ENCODE data around the gene NAT16. TPM values are rescaled to one million over a fixed set of nuclear protein-coding genes. Genes with fewer than 3 reads are reported as not detected.

Gene NAT16
- total RNA-seq, 2 experiments from 2014 or later, result not detected

DNA sequence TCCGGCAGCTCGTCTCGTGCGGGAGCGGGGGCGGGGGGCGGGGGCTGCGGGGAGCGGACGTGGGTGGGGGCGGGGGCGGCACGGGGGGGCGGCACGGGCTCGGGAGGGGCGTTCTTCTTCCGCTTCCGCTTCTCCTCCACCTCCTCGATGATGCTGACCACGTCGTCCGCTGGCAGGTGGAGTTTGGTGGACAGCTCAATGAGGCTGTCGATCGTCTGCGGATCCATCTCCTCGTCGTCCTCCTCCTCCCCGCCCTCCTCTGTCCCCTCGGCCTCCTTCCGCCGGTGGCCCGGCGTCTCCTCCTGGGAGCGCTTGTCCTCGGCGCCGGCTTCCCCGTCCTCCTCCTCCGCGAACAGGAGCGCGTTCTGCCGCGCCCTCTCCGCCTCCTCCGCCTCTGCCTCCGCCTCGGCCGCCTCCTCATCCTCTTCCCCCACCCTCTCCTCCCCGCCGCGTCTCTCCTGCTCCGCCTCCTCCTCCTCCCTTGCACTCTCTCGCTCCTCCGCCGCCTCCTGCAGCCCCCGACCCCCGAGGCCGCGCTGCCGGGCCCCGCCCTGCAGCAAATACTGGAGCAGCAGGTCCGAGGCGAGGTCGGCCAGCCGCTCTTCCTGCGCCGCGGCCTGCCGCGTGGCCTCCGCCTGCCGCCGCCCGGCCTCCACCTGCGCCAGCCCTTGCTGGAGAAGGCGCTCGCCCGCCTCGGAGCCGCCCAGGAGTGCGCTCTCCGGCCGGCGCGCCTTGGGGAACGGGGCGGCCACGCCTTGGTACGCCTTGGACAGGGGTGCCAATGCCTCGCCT lies 16.6 kb downstream of the NAT16 start:
- Mint-ChIP-seq H3K27ac (no peak overlapping the region), H3K4me1 (ENCODE audit: low read depth) (peaks cover 31% of the 10 kb centered on the region), H3K9me3 (ENCODE audit: insufficient read depth) (no peaks in the 10 kb centered on the region), H3K27me3 (ENCODE audit: low read depth) (peaks cover 39% of the 10 kb centered on the region), H3K4me3 (peak overlapping the region; percentile 74), H3K36me3 (ENCODE audit: low read depth) (peaks cover 13% of the 10 kb centered on the region)
- CTCF ChIA-PET, result interaction anchor here (0.5 to 3.5 kb wide), 4 partner anchors 19 to 169 kb away, joined by 3 to 16 read pairs (median 4); no protein-coding TSS in a partner anchor
- ATAC-seq (peak; percentile 41), DNase-seq (peak; percentile 66)
- POLR2A ChIA-PET, result interaction anchor here (0.8 kb wide), 1 partner anchor 275 kb away, joined by 3 read pairs; no protein-coding TSS in a partner anchor

DNA sequence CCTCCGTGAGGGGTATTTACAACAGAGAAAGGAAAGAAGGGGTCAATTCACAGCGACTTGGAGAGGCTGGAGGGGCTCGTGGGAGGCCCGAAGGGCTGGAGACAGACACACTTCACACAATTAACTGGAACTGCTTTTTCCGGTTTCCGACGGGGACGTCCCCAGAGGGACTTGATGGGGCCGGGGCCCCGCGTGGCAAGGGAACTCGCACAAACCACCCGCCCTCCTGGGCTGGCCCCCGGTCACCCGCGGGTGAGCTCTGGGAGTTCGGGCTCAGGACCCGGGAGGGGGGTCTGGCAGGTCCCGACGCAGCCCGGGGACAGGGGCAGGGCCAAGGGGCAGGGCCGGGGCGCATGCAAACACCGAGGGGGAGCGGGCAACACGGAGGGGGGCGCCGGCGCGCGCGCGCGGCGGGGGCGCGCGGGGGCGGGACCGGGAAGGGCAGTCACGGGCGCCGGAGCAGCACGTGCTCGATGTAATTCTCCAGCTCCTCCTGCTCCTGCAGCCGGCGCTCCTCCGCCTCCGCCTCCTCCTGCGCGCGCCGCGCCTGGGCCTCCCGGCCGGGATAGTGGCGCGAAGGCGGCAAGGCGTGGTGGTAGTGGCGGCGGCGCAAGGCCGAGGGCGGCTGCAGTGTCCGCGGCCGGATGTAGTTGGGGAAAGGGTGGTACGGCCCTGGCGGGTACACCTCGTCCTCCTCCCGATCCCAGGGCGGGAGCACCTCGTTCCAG lies 17.4 kb downstream of the NAT16 start:
- POLR2A ChIA-PET, result interaction anchor here (0.8 kb wide), 1 partner anchor 274 kb away, joined by 3 read pairs; no protein-coding TSS in a partner anchor
- no peak overlapping the region for H3K27ac Mint-ChIP-seq

DNA sequence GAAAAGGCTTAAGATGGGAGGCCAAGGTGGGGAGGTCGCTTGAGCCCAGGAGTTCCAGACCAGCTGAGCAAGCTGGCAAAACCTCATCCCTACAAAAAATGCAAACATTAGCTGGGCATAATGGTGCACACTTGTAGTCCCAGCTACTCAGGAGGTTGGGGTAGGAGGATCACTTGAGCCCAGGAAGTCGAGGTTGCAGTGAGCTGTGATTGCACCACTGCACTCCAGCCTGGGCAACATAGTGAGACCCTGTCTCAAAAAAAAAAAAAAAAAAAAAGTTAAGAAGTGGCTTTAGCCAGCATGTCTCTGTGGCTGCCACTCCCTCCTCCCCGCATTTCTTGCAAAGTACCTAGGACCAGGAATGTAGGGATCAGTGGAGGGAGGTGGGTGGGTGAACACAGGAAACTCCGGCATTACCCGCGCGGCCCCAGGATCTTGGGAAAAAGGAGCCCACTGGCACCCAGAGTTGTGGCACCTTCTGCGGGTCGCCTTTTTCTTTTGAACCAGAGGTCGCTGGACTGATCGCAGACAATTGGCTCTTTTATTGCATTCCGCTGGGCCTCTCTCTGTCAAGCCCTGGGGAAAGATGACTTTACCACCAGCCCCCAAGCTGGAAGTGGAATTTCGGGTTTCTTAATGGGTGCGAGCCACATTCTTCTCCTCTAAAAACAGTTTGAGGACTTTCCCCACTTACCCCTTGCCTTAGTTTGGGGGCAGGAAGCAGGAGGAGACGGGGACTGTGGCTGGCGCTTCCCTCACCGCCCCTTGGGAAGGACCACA lies 18.2 kb downstream of the NAT16 start:
- ChIA-PET CTCF (interaction anchor here (0.9 to 3.5 kb wide), 2 partner anchors 18 to 54 kb away, joined by 3 to 16 read pairs; no protein-coding TSS in a partner anchor), POLR2A (no interaction called here)
- Mint-ChIP-seq H3K27me3 (ENCODE audit: low read depth) (peaks cover 23% of the 10 kb centered on the region), H3K9me3 (ENCODE audit: insufficient read depth) (no peaks in the 10 kb centered on the region), H3K4me3 (peak overlapping the region; percentile 59), H3K4me1 (ENCODE audit: low read depth) (peaks cover 26% of the 10 kb centered on the region), H3K27ac (no peak overlapping the region), H3K36me3 (ENCODE audit: low read depth) (peaks cover 24% of the 10 kb centered on the region)
- no peak for ATAC-seq
- no peak for DNase-seq

More for the DNA sequence above, 17.4 kb downstream of the NAT16 start:
- DNase-seq (no peak), ATAC-seq (peak; percentile 25)
- Mint-ChIP-seq H3K4me1 (ENCODE audit: low read depth) (peaks cover 28% of the 10 kb centered on the region), H3K36me3 (ENCODE audit: low read depth) (peaks cover 17% of the 10 kb centered on the region), H3K4me3 (peak overlapping the region; percentile 59), H3K27me3 (ENCODE audit: low read depth) (peaks cover 31% of the 10 kb centered on the region), H3K9me3 (ENCODE audit: insufficient read depth) (no peaks in the 10 kb centered on the region)
- CTCF ChIA-PET, result interaction anchor here (0.5 to 3.5 kb wide), 5 partner anchors 19 to 169 kb away, joined by 3 to 16 read pairs (median 3); no protein-coding TSS in a partner anchor

DNA sequence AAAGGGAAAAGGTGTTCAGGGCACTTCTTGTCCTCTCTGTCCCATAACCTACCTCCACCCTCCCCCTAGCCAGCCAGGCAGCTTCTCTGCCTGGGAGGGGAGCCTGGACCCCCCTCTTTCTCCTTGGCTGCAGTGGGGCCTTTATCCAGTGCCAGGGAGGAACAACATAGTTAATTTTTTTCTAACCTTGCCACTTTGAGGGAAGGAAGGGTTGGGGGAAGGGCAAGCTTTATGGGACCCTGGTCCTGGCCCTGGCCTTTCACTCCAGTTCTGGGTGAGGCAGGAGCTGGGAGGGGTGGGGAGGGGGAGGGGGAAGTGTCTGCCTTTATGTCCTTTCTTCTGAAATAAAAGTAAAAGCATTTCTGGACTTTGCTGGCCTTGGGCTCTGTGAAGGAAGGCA lies 19.2 kb downstream of the NAT16 start:
- no peak overlapping the region for H3K27ac Mint-ChIP-seq
- H3K36me3 Mint-ChIP-seq (ENCODE audit: low read depth), result peaks cover 27% of the 10 kb centered on the region
- CTCF ChIA-PET, result interaction anchor here (3.5 kb wide), 1 partner anchor 17 kb away, joined by 16 read pairs; no protein-coding TSS in a partner anchor
- no peaks in the 10 kb centered on the region for H3K9me3 Mint-ChIP-seq (ENCODE audit: insufficient read depth)
- no peak for DNase-seq
- H3K4me3 Mint-ChIP-seq, result no peak overlapping the region
- ATAC-seq, result no peak
- POLR2A ChIA-PET, result no interaction called here
- peaks cover 15% of the 10 kb centered on the region for H3K27me3 Mint-ChIP-seq (ENCODE audit: low read depth)
- peaks cover 22% of the 10 kb centered on the region for H3K4me1 Mint-ChIP-seq (ENCODE audit: low read depth)

DNA sequence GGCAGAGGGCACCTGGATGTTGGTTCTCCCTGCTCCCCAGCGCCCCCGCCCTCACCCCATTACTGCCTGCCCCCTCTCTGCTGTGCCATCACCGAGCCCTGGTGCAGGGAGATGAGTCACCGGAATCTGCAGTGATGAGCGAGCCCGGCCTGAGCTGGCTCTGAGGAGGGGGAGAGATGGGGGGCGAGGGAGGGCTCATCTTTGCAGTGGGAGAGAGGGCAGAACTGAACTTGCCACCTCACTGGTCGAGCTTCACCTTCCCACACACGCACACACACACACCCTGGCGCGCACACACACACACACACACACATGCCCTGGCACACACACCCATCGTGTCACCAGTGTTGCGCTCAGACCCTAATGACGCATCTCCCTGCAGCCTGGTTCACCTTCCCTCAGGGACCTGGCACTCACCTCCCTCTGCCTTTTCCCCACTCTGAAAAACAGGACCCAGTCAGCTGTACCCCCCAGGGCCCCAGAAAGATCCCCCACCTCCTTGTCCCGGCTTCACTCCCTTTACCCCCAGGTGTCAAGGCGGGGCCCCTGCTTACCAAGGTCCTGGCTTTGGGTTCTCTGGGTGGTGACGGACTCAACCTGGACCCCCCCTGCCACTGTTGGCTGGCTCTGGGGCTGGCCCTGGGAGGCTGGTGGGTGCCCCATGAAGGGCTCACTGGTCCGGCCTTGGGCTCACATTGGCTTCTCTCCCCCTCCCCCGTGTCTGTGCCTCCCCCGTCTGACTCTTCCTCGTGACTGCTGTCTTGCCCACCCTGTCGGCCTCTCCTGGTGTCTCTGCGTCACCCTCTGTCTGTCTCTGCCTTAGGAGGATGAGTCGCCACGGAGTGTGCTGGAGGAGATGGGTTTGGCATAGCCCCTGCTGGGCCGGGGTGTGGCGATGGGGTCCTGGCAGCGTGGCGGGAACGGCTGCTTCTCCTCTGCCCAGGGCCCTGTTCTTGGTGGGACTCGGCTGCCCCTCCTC lies 20.1 kb downstream of the NAT16 start:
- no peak overlapping the region for H3K27ac Mint-ChIP-seq
- DNase-seq, result no peak
- H3K36me3 Mint-ChIP-seq (ENCODE audit: low read depth), result peaks cover 27% of the 10 kb centered on the region
- no peak overlapping the region for H3K4me3 Mint-ChIP-seq
- POLR2A ChIA-PET, result no interaction called here
- peaks cover 5% of the 10 kb centered on the region for H3K27me3 Mint-ChIP-seq (ENCODE audit: low read depth)
- CTCF ChIA-PET, result interaction anchor here (3.5 to 5.1 kb wide), 2 partner anchors 16 kb away, joined by 16 to 72 read pairs; no protein-coding TSS in a partner anchor
- H3K9me3 Mint-ChIP-seq (ENCODE audit: insufficient read depth), result no peaks in the 10 kb centered on the region
- no peak for ATAC-seq
- H3K4me1 Mint-ChIP-seq (ENCODE audit: low read depth), result peaks cover 21% of the 10 kb centered on the region

DNA sequence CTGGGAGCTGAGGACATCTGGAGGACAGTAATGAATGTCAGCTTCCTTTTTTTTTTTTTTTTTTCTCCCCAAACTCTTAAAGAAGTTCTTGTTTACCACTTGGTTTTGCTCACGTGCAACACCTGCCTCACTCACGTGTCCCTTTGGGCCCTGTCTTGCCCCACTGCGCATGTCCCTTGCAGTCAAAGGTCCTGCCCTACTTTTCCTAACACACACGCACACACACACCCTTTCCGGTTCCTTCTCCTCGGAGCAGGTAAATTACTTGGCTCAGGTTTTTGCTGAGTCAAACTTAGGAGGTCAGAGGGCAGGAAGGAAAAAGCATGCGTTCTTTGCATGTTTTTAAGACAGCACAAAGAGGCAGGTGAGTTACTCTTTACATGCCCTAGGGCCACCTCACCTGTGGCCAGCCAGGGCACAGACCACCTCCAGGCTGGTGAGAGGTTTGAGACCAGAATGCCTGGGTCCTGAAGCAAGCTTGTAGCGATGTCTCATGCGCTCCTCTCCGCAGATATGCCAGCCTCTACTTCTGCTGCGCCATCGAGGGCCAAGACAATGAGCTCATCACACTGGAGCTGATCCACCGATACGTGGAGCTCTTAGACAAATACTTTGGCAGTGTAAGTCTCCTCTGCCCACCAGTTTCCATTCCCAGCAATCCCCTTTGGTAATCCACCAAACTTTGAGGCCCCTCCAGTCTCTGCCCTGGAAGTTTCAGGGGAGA lies 23.1 kb downstream of the NAT16 start:
- H3K4me3 Mint-ChIP-seq, result no peak overlapping the region

DNA sequence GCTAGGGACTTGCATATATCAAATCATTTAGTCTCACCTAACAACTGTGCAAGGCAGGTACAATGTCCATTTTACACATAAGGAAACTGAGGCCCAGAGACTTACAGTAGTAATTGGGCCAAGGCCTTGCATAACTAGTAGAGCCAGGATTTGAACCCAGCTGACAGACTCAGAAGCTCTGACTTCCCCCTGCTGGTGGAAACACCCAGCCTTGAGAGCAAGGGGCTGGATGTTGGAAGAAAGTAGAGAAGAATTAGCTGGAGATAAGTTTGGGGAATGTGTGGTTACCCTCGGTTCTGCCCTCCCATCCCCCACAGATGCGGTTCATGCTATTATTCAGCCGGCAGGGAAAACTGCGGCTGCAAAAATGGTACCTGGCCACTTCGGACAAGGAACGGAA lies 23.8 kb downstream of the NAT16 start:
- CTCF ChIA-PET, result interaction anchor here (1.4 to 5.1 kb wide), 5 partner anchors 12 to 126 kb away, joined by 4 to 72 read pairs (median 11); no protein-coding TSS in a partner anchor
- peaks cover 11% of the 10 kb centered on the region for H3K27me3 Mint-ChIP-seq (ENCODE audit: low read depth)
- H3K36me3 Mint-ChIP-seq (ENCODE audit: low read depth), result peaks cover 25% of the 10 kb centered on the region
- peaks cover 14% of the 10 kb centered on the region for H3K4me1 Mint-ChIP-seq (ENCODE audit: low read depth)
- DNase-seq (no peak), ATAC-seq (no peak)
- H3K27ac Mint-ChIP-seq, result no peak overlapping the region
- H3K9me3 Mint-ChIP-seq (ENCODE audit: insufficient read depth), result no peaks in the 10 kb centered on the region
- H3K4me3 Mint-ChIP-seq, result no peak overlapping the region
- POLR2A ChIA-PET, result no interaction called here

More for the DNA sequence above, 23.1 kb downstream of the NAT16 start:
- H3K9me3 Mint-ChIP-seq (ENCODE audit: insufficient read depth), result no peaks in the 10 kb centered on the region
- CTCF ChIA-PET, result interaction anchor here (1.8 to 5.1 kb wide), 5 partner anchors 13 to 158 kb away, joined by 4 to 72 read pairs (median 11); no protein-coding TSS in a partner anchor
- ATAC-seq (no peak), DNase-seq (no peak)
- H3K4me1 Mint-ChIP-seq (ENCODE audit: low read depth), result peaks cover 14% of the 10 kb centered on the region
- H3K36me3 Mint-ChIP-seq (ENCODE audit: low read depth), result peaks cover 27% of the 10 kb centered on the region
- peak overlapping the region; percentile 34 for H3K27ac Mint-ChIP-seq
- POLR2A ChIA-PET, result no interaction called here
- H3K27me3 Mint-ChIP-seq (ENCODE audit: low read depth), result peaks cover 9% of the 10 kb centered on the region

DNA sequence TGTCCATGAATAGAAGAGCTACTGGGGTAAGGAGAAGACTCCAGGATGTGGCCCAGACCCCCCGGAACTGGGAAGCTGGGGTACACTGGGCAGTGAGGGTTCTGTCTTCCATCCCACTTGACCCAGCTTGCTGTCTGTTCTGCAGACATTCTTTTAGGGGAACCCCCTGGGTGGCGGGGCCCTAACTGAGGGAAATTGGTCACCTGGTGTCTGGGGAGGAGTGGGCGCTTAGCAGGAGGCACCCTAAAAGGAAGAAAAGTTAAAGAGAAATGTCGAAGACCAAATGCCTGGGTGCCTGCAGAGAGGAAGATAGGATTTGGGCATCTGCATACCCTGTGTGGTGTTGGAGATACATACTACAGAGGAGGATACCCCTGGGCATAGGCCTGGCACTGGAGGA lies 24.8 kb downstream of the NAT16 start:
- ATAC-seq, result no peak
- H3K27ac Mint-ChIP-seq, result no peak overlapping the region
- H3K4me1 Mint-ChIP-seq (ENCODE audit: low read depth), result peaks cover 14% of the 10 kb centered on the region
- H3K4me3 Mint-ChIP-seq, result peak overlapping the region; percentile 80
- no peaks in the 10 kb centered on the region for H3K9me3 Mint-ChIP-seq (ENCODE audit: insufficient read depth)
- peaks cover 14% of the 10 kb centered on the region for H3K27me3 Mint-ChIP-seq (ENCODE audit: low read depth)
- ChIA-PET POLR2A (no interaction called here), CTCF (interaction anchor here (0.7 to 5.1 kb wide), 6 partner anchors 11 to 135 kb away, joined by 3 to 72 read pairs (median 4); no protein-coding TSS in a partner anchor)
- H3K36me3 Mint-ChIP-seq (ENCODE audit: low read depth), result peaks cover 21% of the 10 kb centered on the region
- DNase-seq, result no peak

DNA sequence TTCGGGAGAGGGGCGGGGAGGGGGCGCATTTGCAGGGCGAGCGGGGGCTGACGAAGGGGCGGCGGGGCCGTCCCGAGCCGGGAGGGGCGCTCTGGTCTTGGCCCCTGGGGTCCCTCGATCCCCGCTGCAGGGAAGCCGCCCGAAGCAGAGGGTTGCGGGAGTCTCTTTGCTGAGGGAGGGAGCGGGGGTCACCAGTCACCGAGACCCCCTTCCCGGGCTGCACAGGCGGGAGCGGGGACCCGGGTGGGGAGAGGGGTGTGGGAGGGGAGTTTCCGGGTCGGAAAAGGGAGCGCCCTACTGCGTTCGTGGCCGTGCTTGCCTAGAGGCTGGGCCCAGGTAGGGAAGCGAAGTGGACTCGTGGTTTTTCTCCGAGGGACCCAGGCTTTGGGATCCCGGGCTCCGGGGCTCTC lies 25.4 kb downstream of the NAT16 start:
- POLR2A ChIA-PET, result no interaction called here
- peak; percentile 46 for ATAC-seq

More for the DNA sequence above, 25.4 kb downstream of the NAT16 start:
- H3K36me3 Mint-ChIP-seq (ENCODE audit: low read depth), result peaks cover 17% of the 10 kb centered on the region
- DNase-seq, result no peak
- peak overlapping the region; percentile 80 for H3K4me3 Mint-ChIP-seq
- no peak overlapping the region for H3K27ac Mint-ChIP-seq
- peaks cover 17% of the 10 kb centered on the region for H3K27me3 Mint-ChIP-seq (ENCODE audit: low read depth)
- CTCF ChIA-PET, result interaction anchor here (0.9 to 5.1 kb wide), 6 partner anchors 11 to 136 kb away, joined by 3 to 72 read pairs (median 8); no protein-coding TSS in a partner anchor
- no peaks in the 10 kb centered on the region for H3K9me3 Mint-ChIP-seq (ENCODE audit: insufficient read depth)
- H3K4me1 Mint-ChIP-seq (ENCODE audit: low read depth), result peaks cover 14% of the 10 kb centered on the region

Data from activated CD8-positive, alpha-beta T cell treated with anti-CD3 and anti-CD28 coated beads, Interleukin-2, amount 10 ng/mL, durations not matched to agents 7 days and 5 days (primary cell).